Activated T-helper 17 cell treated with anti-CD3 and anti-CD28 coated beads, Interleukin-2, amount 50 U/mL, for 72 hours (primary cell): Measurements from ENCODE around the gene PCDHGB7. TPM values are rescaled to one million over a fixed set of nuclear protein-coding genes. Genes with fewer than 3 reads are reported as not detected.
"Not testable (repeated sequence)": the region's sequence is repeated elsewhere in the genome, so short reads cannot be mapped to it uniquely, and the experiment has no call there.

ENCODE experiments used
- ATAC-seq: fragments of 150-1000 bp; cut with Tn5 transposase; replicated peaks from 2 replicates; pipeline ENCODE4 v1.10.0; 2021; ENCODE audit warnings: mild to moderate bottlenecking, moderate library complexity
- H3K27ac Mint-ChIP-seq: one replicate; pipeline ENCODE4 v1.8.0; 2022; ENCODE audit warnings: mixed read lengths
- H3K27me3 Mint-ChIP-seq: one replicate; pipeline ENCODE4 v1.8.0; 2022; ENCODE audit warnings: mixed read lengths
- H3K36me3 Mint-ChIP-seq: one replicate; pipeline ENCODE4 v1.8.0; 2022; ENCODE audit warnings: low read depth, mild to moderate bottlenecking, mixed read lengths
- H3K4me1 Mint-ChIP-seq: one replicate; pipeline ENCODE4 v1.8.0; 2022; ENCODE audit warnings: mixed read lengths
- H3K4me3 Mint-ChIP-seq: one replicate; pipeline ENCODE4 v1.8.0; 2022; ENCODE audit warnings: mild to moderate bottlenecking, mixed read lengths
- H3K9me3 Mint-ChIP-seq: one replicate; pipeline ENCODE4 v1.8.0; 2022; ENCODE audit warnings: mixed read lengths
- total RNA-seq, 2 donors: library from RNA; stranded (reverse); gene quantifications; one replicate each; pipeline ENCODE4 v1.2.3, GENCODE V29; 2022

Gene PCDHGB7
- total RNA-seq, 2 donors from 2014 or later, result 0.11 TPM; not detected in 1

GRCh38 chr5:141411575-141411974 lies 5.9 kb upstream of the PCDHGB7 start:
- peaks cover 15% of the 10 kb centered on the region for H3K9me3 Mint-ChIP-seq
- H3K27ac Mint-ChIP-seq, result no peak overlapping the region
- no peak for ATAC-seq

GRCh38 chr5:141412854-141413539 lies 4.5 kb upstream of the PCDHGB7 start, which contains the start of gene PCDHGA10:
Gene PCDHGA10, plus strand, starts transcription at chr5:141412987. Its CDS starts 189 bp downstream, at chr5:141413176.
- H3K27ac Mint-ChIP-seq, result peak within 1 kb of the TSS; percentile 22
- peaks cover 33% of the 10 kb centered on the region for H3K36me3 Mint-ChIP-seq
- ATAC-seq, result peak; percentile 70
- H3K9me3 Mint-ChIP-seq, result peaks cover 15% of the 10 kb centered on the region
- H3K27me3 Mint-ChIP-seq, result peaks cover 43% of the 10 kb centered on the region
- peak within 1 kb of the TSS; percentile 76 for H3K4me3 Mint-ChIP-seq
- peaks cover 4% of the 10 kb centered on the region for H3K4me1 Mint-ChIP-seq

More at GRCh38 chr5:141411575-141411974, 5.9 kb upstream of the PCDHGB7 start:
- Mint-ChIP-seq H3K27me3 (peaks cover 46% of the 10 kb centered on the region), H3K36me3 (peaks cover 29% of the 10 kb centered on the region), H3K4me3 (no peak overlapping the region), H3K4me1 (peaks cover 4% of the 10 kb centered on the region)

GRCh38 chr5:141413540-141414069 lies 3.9 kb upstream of the PCDHGB7 start:
- peaks cover 11% of the 10 kb centered on the region for H3K9me3 Mint-ChIP-seq
- no peak overlapping the region for H3K27ac Mint-ChIP-seq
- ATAC-seq, result no peak
- peaks cover 45% of the 10 kb centered on the region for H3K27me3 Mint-ChIP-seq
- H3K4me1 Mint-ChIP-seq, result peaks cover 4% of the 10 kb centered on the region
- H3K4me3 Mint-ChIP-seq, result peak overlapping the region; percentile 76
- H3K36me3 Mint-ChIP-seq, result peaks cover 39% of the 10 kb centered on the region

- Mint-ChIP-seq H3K27me3 (peaks cover 43% of the 10 kb centered on the region), H3K36me3 (peaks cover 34% of the 10 kb centered on the region), H3K4me3 (peak overlapping the region; percentile 76)
- H3K9me3 Mint-ChIP-seq, H3K4me1 Mint-ChIP-seq, H3K27ac Mint-ChIP-seq, ATAC-seq: not testable (repeated sequence)
These were observed 2.8 kb upstream of the PCDHGB7 start for GRCh38 chr5:141414548-141415274.

DNA sequence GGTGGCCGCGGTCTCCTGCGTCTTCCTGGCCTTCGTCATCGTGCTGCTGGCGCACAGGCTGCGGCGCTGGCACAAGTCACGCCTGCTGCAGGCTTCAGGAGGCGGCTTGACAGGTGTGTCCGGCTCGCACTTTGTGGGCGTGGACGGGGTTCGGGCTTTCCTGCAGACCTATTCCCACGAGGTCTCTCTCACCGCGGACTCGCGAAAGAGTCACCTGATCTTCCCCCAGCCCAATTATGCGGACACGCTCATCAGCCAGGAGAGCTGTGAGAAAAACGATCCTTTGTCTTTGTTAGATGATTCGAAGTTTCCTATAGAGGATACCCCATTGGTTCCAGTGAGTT lies 2.2 kb upstream of the PCDHGB7 start:
- not testable (repeated sequence) for H3K9me3 Mint-ChIP-seq, H3K27ac Mint-ChIP-seq, H3K4me1 Mint-ChIP-seq, ATAC-seq
- Mint-ChIP-seq H3K4me3 (peak overlapping the region; percentile 6), H3K27me3 (peaks cover 44% of the 10 kb centered on the region), H3K36me3 (peaks cover 31% of the 10 kb centered on the region)

GRCh38 chr5:141419074-141419880 lies 1.8 kb downstream of the PCDHGB7 start:
- H3K27me3 Mint-ChIP-seq, result peaks cover 60% of the 10 kb centered on the region
- no peak overlapping the region for H3K27ac Mint-ChIP-seq
- no peak overlapping the region for H3K4me3 Mint-ChIP-seq
- no peak for ATAC-seq
- no peaks in the 10 kb centered on the region for H3K4me1 Mint-ChIP-seq
- no peaks in the 10 kb centered on the region for H3K9me3 Mint-ChIP-seq
- peaks cover 30% of the 10 kb centered on the region for H3K36me3 Mint-ChIP-seq

- Mint-ChIP-seq H3K4me1 (no peaks in the 10 kb centered on the region), H3K27me3 (peaks cover 62% of the 10 kb centered on the region), H3K27ac (no peak within 1 kb of the TSS), H3K36me3 (peaks cover 26% of the 10 kb centered on the region), H3K9me3 (no peaks in the 10 kb centered on the region), H3K4me3 (peak within 1 kb of the TSS; percentile 55)
- peak; percentile 50 for ATAC-seq
These were observed 3.5 kb downstream of the PCDHGB7 start, which contains the start of gene PCDHGA11 for GRCh38 chr5:141420855-141421488. Gene PCDHGA11, plus strand, starts transcription at chr5:141421051. Its CDS starts 177 bp downstream, at chr5:141421228.

DNA sequence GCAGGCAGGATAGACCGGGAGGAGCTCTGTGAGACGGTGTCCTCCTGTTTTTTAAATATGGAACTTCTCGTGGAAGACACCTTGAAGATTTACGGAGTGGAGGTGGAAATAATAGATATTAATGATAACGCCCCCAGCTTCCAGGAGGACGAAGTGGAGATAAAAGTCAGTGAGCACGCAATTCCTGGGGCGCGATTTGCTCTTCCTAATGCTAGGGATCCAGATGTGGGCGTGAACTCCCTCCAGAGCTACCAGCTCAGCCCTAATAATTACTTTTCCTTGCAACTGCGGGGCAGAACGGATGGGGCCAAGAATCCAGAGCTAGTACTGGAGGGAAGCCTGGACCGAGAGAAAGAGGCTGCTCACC lies 4.0 kb downstream of the PCDHGB7 start:
- no peak overlapping the region for H3K27ac Mint-ChIP-seq
- peak overlapping the region; percentile 55 for H3K4me3 Mint-ChIP-seq
- no peaks in the 10 kb centered on the region for H3K4me1 Mint-ChIP-seq
- ATAC-seq, result no peak
- H3K9me3 Mint-ChIP-seq, result no peaks in the 10 kb centered on the region
- peaks cover 63% of the 10 kb centered on the region for H3K27me3 Mint-ChIP-seq
- peaks cover 26% of the 10 kb centered on the region for H3K36me3 Mint-ChIP-seq

DNA sequence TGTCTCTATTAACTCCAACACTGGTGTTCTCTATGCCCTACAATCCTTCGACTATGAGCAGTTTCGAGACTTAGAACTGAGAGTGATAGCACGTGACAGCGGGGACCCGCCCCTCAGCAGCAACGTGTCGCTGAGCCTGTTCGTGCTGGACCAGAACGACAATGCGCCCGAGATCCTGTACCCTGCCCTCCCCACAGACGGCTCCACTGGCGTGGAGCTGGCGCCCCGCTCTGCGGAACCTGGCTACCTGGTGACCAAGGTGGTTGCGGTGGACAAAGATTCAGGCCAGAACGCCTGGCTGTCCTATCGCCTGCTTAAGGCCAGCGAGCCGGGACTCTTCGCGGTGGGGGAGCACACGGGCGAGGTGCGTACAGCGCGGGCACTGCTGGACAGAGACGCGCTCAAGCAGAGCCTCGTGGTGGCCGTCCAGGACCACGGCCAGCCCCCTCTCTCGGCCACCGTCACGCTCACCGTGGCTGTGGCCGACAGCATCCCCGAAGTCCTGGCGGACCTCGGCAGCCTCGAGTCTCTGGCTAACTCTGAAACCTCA lies 5.3 kb downstream of the PCDHGB7 start:
- no peaks in the 10 kb centered on the region for H3K9me3 Mint-ChIP-seq
- H3K27me3 Mint-ChIP-seq, result peaks cover 68% of the 10 kb centered on the region
- H3K4me3 Mint-ChIP-seq, result no peak overlapping the region
- ATAC-seq, result no peak
- H3K27ac Mint-ChIP-seq, result no peak overlapping the region
- peaks cover 24% of the 10 kb centered on the region for H3K36me3 Mint-ChIP-seq
- no peaks in the 10 kb centered on the region for H3K4me1 Mint-ChIP-seq

DNA sequence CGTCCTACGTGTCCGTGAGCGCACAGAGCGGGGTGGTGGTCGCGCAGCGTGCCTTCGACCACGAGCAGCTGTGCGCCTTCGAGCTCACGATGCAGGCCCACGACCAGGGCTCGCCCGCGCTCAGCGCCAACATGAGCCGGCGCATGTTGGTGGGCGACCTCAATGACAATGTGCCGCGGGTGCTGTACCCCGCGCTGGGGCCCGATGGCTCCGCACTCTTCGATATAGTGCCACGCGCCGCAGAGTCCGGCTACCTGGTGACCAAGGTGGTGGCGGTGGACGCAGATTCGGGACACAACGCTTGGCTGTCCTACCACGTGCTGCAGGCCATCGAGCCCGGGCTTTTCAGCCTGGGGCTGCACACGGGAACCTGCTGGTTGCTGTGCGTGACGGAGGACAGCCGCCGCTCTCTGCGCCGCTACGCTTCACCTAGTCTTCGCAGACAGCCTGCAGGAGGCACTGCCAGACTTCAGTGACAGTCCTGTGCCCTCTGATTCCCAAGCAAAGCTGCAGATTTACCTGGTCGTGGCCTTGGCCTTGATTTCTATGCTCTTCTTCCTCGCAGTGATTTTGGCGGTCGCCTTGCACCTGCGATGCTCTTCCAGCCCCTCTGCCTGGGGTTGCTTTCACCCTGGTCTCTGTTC lies 10.4 kb downstream of the PCDHGB7 start:
- no peak overlapping the region for H3K27ac Mint-ChIP-seq
- no peak for ATAC-seq

DNA sequence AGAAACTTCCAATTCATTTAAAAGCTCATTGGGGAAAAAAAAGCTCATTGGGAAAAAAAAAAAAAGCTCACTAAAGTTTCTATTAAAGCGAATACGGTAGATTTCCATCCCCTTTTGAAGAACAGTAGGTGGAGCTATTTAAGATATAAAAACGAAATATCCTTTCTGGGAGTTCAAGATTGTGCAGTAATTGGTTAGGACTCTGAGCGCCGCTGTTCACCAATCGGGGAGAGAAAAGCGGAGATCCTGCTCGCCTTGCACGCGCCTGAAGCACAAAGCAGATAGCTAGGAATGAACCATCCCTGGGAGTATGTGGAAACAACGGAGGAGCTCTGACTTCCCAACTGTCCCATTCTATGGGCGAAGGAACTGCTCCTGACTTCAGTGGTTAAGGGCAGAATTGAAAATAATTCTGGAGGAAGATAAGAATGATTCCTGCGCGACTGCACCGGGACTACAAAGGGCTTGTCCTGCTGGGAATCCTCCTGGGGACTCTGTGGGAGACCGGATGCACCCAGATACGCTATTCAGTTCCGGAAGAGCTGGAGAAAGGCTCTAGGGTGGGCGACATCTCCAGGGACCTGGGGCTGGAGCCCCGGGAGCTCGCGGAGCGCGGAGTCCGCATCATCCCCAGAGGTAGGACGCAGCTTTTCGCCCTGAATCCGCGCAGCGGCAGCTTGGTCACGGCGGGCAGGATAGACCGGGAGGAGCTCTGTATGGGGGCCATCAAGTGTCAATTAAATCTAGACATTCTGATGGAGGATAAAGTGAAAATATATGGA lies 13.0 kb downstream of the PCDHGB7 start, which contains the start of gene PCDHGA12:
TSS of gene PCDHGA12 (plus strand) at position 176 of the 782 bp plus-strand sequence. CDS start at position 429, 253 bp downstream.
- peak within 1 kb of the TSS; percentile 67 for H3K4me3 Mint-ChIP-seq
- H3K4me1 Mint-ChIP-seq, result peaks cover 7% of the 10 kb centered on the region
- peaks cover 58% of the 10 kb centered on the region for H3K27me3 Mint-ChIP-seq
- H3K9me3 Mint-ChIP-seq, result peaks cover 22% of the 10 kb centered on the region
- H3K36me3 Mint-ChIP-seq, result peaks cover 24% of the 10 kb centered on the region
- peak within 1 kb of the TSS; percentile 30 for H3K27ac Mint-ChIP-seq
- no peak for ATAC-seq

More for the DNA sequence above, 10.4 kb downstream of the PCDHGB7 start:
- peaks cover 58% of the 10 kb centered on the region for H3K27me3 Mint-ChIP-seq
- no peak overlapping the region for H3K4me3 Mint-ChIP-seq
- peaks cover 18% of the 10 kb centered on the region for H3K9me3 Mint-ChIP-seq
- H3K4me1 Mint-ChIP-seq, result peaks cover 7% of the 10 kb centered on the region
- H3K36me3 Mint-ChIP-seq, result peaks cover 20% of the 10 kb centered on the region

- H3K27ac Mint-ChIP-seq, result no peak overlapping the region
- peaks cover 57% of the 10 kb centered on the region for H3K27me3 Mint-ChIP-seq
- H3K4me1 Mint-ChIP-seq, result peaks cover 7% of the 10 kb centered on the region
- no peak for ATAC-seq
- H3K4me3 Mint-ChIP-seq, result peak overlapping the region; percentile 67
- H3K36me3 Mint-ChIP-seq, result peaks cover 24% of the 10 kb centered on the region
- peaks cover 22% of the 10 kb centered on the region for H3K9me3 Mint-ChIP-seq
These were observed 13.8 kb downstream of the PCDHGB7 start for GRCh38 chr5:141431286-141431685.
